GM10266 (cell line): Measurements from ENCODE around the gene ARHGAP22.

Source experiments
- DNase-seq: peaks from one replicate; pipeline ENCODE4 v3.0.0; 2012; ENCODE audit errors: extremely low spot score
- TF ChIP-seq, protein P1 (sequence below): IDR thresholded peaks from 2 replicates; pipeline ENCODE4 v1.5.1; 2012; ENCODE audit warnings: mild to moderate bottlenecking, low read depth; ENCODE audit not compliant: control insufficient read depth, insufficient read depth; ENCODE audit errors: missing control alignments

The ARHGAP22 gene

DNA sequence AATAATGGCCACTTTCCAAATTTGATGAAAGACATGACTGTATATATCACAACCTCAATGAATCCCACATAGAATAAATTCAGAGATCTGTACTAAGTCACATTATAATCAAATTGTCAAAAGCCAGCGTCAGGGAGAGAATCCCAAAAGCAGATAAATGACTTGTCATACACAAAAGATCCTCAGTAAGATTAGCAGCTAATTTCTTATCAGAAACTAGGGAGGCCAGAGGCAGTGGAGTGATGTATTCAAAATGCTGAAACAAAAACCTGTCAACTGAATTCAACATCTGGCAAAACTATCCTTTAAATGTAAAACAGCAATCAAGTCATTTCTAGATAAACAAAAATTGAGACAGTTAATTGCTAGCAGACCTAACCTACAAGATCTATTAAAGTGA lies 11.6 kb upstream of the ARHGAP22 start:
- DNase-seq = no peak
- TF ChIP-seq, protein P1, sequence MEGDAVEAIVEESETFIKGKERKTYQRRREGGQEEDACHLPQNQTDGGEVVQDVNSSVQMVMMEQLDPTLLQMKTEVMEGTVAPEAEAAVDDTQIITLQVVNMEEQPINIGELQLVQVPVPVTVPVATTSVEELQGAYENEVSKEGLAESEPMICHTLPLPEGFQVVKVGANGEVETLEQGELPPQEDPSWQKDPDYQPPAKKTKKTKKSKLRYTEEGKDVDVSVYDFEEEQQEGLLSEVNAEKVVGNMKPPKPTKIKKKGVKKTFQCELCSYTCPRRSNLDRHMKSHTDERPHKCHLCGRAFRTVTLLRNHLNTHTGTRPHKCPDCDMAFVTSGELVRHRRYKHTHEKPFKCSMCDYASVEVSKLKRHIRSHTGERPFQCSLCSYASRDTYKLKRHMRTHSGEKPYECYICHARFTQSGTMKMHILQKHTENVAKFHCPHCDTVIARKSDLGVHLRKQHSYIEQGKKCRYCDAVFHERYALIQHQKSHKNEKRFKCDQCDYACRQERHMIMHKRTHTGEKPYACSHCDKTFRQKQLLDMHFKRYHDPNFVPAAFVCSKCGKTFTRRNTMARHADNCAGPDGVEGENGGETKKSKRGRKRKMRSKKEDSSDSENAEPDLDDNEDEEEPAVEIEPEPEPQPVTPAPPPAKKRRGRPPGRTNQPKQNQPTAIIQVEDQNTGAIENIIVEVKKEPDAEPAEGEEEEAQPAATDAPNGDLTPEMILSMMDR = no peak

DNA sequence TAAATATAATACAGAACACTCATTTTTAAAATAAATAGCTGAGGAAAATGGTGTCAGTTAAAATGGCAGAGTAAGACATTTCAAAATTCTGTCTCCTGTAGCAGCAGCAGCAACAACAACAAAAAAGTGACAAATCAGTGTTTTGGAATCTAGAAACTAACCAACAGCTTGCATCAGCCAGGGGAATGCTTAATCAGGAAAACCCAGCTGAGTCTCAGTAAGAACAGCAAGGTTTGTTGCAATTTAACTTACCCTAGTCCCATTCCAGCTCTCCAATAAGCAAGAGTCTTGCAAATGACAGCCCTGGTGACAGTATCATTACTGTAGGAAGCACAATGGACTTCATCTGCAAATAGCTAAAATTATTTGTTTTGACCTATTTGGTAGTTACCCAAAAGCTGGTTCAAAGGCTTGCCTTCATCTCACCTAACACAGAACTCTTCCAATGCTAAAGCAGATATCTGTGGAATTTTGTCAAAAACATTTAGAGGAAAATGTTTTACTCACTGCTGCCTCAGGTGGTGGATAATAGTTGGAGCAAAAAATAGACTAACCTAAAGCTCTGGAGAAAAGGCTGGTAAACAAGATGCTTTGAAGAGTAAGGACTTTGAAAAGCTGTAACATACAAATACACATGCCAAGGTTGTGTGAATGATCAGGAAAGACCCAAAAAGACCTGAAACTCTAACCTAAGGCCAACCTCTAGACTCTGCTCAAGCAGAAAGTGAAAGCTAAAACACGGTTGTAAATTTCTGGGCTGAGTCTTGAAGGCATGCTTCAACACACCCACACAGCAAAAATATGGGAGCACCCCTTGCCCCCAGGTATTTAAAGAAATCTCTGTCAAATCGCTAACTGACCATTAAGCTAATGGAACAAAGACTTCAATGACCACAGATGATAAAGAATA lies 9.9 kb upstream of the ARHGAP22 start:
- DNase-seq = no peak
- TF ChIP-seq, protein P1 = no peak

DNA sequence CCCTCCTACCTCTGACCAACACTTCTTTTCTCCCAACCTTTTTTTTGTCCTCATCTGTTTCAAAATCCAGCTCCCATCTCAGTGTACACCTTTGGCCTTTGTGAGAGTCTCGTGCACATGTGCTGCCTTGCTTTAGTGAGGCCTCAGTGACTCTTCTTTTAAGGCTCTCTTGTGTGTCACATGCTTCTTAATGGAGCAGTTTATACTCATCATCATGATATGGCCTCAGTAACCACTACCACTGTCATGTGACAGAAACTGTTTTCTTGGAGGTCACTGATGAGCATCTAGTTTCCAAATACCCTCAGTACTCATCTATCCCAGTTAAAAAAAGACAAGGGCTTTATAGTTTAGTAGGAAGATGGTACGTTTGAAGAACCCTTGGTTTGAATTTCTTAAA lies 8.1 kb upstream of the ARHGAP22 start:
- TF ChIP-seq, protein P1 = no peak

DNA sequence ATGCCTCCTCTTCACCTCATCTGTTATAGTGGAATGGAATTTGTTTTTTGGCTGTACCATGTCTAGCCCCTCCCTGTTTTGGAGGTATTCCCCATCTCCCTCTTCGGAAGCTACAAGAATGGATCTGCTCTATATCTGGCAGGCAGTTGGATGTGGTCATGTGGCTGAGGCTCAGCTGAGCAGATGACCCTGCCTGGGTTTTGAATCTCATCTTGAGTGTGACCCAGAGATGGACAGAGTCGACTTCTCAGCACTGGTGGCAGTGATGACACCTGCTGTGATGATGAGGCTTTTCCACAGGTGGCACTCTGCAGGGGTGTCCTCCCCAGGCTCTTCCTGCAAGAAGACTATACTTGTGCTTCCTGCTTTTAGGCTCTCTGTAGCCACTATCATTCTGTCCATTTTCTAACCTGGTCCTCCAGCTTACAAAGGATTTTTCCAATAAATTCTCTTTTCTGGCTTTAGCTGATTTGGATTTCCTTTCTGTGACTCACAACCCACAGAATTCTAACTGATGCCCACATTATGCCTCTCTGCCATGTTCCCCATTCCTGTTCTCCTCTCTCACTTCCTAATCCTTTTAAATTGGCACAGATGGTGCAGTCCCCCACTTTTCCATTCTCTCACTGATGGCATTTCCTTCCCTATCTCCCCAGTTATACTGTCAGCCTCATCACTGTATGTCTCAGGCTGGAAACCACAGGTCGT lies 7.5 kb upstream of the ARHGAP22 start:
- no peak for DNase-seq
- TF ChIP-seq, protein P1 = no peak

More for the DNA sequence above, 8.1 kb upstream of the ARHGAP22 start:
- no peak for DNase-seq

DNA sequence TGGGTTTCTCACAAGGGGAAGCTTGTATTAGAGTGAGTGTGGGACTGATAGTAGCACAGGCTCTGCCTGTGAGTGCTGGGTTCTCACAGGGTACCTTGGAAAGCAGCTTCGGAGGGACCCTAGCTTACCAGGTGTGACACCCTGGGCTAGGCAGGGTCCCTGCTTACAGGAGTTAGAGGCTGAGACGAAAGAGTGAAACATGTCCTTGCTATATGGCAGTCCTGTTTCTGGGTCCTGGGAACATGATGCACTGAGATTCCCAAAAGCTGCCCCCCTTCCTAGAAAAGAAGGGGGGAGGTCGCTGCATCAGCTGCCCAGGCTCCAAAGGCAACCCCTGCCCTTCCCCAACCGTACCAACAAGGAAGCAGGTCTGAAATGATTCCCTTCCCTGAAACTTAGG lies 6.3 kb upstream of the ARHGAP22 start:
- no peak for DNase-seq
- TF ChIP-seq, protein P1 = no peak

DNA sequence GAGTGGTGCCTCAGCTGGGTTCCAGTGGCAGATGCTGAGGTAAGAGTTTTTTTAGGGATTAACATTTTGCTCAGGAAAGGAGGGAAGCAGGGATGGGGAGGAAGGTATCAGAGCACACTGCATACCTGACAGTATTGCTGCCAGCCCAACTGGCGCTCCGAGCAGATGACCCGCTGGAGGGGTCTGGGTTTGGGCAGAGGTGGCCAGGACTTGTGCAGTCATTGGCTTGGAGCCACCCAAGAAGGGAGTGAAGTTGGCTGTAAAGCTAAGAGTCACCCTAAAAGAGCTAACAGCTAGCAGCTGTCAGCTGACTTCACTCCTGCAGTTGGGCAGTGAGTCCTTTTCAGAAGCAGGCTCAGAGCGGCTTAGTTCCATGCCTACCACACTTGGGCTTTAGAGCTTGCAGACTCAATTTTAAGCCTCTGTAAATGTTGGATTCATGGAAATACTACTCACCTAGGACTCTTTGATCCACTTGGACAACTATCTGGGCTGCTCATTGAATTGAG lies 5.8 kb upstream of the ARHGAP22 start:
- TF ChIP-seq, protein P1 = no peak
- no peak for DNase-seq

DNA sequence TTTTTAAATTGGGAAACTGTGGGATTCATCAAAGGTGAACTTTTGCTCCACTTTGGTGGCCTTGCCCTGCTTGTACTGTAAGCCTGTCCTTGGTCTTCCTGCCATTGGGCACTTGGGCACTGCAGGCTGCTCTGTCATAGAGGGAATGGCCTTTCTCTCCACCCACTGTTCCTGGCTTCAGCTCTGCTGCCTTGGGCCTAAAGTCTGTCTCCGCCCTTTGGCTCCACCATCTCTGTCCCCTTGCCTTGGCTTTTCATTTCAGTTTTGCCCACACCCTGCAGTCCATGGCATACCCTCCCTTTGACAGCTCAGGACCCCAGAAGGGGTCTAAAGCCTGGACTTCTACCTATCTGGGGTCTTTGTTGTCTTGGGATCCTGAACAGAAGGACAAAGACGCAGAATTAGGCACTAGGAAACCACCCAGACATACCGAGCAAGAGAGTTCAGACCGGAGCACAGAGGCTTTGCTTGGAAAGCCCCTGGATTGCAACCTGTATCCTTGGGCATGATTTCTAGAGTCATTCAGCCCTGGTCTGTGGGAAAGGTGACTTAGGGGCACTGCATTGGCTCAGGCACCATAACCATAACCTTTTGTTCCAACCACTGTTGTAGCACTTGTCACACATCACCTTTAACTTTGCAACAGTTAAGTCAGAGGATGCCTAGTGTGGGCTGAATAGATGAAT lies 5.2 kb upstream of the ARHGAP22 start:
- TF ChIP-seq, protein P1 = no peak
- no peak for DNase-seq
